DMS 273 (cell line): ENCODE data around the gene RPL10.
A peak's percentile ranks its signal among the peaks of the same experiment; 100 is the strongest.

ENCODE experiments used
- DNase-seq: peaks from one replicate; lab custom pipeline; 2025; ENCODE audit not compliant: unreplicated experiment; lab: John Stamatoyannopoulos, UW

Gene RPL10

GRCh38 chrX:154429711-154430110 lies 31.5 kb downstream of the RPL10 start:
- DNase-seq = no peak

DNA sequence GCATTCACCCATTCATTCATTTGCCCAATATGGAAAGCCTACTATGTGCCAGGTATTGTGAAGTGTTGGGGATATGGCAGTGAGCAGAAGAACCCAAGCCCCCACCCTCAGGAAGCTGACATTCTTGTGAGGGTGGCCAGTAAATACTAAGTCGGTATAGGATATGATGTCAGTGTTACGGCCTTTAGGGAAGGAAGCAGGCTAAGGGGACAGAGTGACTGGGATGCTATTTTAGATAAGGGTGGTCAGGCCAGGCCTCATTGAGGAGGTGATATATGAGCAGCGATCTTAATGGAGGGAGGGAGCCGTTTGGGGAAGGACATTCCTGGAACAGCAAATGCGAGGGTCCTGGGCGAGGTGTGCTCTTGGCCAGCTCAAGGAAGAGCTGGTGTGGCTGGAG lies 32.3 kb downstream of the RPL10 start:
- no peak for DNase-seq

DNA sequence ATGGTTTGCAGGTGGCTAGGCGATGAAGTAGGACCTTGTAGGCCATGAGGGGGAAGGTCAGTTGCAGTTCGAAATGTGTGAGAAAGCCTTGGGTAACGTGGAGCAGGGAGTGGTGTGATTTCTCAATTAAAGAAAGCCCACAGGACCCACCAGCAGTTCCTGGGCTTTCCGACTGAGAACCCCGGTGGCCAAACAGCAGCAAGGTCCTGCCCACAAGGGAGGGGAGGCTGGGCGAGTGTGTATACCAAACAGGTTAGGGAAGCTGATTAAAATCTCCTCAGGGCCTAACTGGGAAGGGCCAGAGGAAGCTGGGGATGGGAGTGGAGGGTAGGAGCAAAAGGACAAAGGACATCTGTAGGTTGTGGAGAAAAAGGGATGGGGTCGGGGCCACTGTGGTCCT lies 32.7 kb downstream of the RPL10 start:
- no peak for DNase-seq

DNA sequence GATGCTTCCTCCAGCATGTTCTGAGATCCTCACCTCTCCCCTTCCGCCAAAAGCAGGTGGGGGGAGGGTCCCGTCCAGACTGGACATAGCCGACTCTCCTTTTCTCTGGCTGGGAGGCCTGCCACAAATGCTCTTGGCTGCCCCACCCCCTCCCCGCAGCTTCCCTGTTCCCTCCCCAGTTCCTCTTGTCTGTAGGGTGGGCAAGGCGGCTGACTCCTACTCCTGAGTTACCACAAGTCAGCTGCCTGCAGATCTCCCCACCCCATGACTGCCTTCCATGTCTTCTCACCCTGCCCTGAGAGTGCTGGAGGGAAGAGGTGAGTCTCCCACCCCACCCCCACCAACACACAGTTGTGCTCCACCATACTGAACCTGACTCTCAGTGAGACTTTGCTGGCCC lies 33.2 kb downstream of the RPL10 start:
- DNase-seq = no peak

- no peak for DNase-seq
Observed at GRCh38 chrX:154432210-154432609, 34.0 kb downstream of the RPL10 start.

- no peak for DNase-seq
Observed at GRCh38 chrX:154433605-154434004, 35.4 kb downstream of the RPL10 start.

GRCh38 chrX:154434394-154435168 lies 36.4 kb downstream of the RPL10 start:
- no peak for DNase-seq

DNA sequence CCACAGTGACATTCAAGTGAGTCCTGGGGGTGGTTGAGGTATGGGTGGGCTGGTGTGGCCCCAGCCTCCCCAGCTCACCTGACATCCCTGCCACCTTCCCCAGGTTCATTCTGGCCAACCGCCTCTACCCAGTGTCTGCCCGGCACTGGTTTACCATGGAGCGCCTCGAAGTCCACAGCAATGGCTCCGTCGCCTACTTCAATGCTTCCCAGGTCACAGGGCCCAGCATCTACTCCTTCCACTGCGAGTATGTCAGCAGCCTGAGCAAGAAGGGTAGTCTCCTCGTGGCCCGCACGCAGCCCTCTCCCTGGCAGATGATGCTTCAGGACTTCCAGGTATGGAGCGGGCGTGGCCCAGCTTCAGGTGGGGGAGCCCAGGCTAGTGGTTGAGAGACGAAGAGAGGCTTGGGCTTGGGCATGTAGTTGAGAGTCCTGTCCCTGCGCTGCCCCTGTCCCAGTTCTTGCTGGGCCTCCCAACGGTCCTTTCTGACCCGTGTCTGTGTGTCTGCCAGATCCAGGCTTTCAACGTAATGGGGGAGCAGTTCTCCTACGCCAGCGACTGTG lies 37.1 kb downstream of the RPL10 start:
- DNase-seq = no peak

GRCh38 chrX:154436374-154436982 lies 38.3 kb downstream of the RPL10 start:
- DNase-seq = peak; percentile 77

DNA sequence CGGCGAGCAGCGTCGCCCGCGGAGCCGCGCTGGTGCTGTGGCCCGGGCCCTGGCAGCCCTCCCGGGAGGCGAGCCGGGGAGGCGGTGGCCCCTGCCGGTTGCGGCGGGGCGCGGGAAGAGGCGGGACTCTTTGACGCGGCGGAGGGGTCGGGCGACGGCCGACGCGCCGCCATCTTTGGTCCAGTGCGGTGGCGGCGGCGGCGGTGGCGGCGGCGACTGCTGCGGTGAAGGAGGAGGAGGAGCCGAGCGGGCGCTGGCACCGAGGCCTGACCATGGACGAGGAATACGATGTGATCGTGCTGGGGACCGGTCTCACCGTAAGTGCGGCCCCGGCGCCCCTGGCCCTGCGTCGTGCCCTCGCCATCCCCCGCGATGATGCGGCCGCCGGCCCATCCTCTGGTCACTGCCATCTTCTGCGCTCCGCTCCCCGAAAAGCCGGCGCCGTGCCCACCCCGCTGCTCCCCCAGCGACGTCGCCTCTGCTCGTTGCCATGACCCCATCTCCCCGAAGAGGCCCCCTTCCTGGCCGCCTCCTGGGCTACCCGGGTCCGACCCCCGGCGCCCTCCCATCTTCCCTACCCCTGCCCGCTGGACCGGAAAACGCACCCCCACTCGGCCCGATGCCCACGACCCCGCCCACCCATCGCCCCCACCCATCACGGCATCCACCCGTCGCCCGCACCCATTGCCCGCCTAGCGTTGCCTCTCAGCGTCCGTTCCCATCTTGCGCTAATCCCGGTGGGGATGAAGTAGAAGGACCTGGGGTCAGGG lies 39.0 kb downstream of the RPL10 start, which contains the start of gene GDI1:
Gene GDI1, plus strand, starts transcription at position 172 of the 770 bp plus-strand sequence. Its CDS starts 101 bp downstream, at position 273.
- DNase-seq = peak; percentile 77

- DNase-seq = no peak
Observed at GRCh38 chrX:154437971-154438893, 40.1 kb downstream of the RPL10 start.

DNA sequence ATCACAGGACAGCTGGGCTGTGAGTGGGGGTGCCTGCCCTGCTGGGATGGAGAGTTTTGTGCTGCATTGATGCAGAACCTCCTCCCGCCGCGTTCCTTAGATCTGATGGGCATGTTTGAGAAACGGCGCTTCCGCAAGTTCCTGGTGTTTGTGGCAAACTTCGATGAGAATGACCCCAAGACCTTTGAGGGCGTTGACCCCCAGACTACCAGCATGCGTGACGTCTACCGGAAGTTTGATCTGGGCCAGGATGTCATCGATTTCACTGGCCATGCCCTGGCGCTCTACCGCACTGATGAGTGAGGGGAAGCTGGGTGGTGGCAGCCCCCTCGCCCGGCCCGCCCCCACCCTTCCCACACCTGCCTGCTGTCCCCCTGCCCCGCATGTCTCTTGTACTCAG lies 41.7 kb downstream of the RPL10 start:
- no peak for DNase-seq

GRCh38 chrX:154440623-154441357 lies 42.6 kb downstream of the RPL10 start:
- DNase-seq = no peak

GRCh38 chrX:154441564-154441963 lies 43.4 kb downstream of the RPL10 start:
- no peak for DNase-seq

GRCh38 chrX:154441984-154442707 lies 44.0 kb downstream of the RPL10 start:
- DNase-seq = no peak

GRCh38 chrX:154443479-154443910 lies 45.3 kb downstream of the RPL10 start:
- DNase-seq = peak; percentile 59

DNA sequence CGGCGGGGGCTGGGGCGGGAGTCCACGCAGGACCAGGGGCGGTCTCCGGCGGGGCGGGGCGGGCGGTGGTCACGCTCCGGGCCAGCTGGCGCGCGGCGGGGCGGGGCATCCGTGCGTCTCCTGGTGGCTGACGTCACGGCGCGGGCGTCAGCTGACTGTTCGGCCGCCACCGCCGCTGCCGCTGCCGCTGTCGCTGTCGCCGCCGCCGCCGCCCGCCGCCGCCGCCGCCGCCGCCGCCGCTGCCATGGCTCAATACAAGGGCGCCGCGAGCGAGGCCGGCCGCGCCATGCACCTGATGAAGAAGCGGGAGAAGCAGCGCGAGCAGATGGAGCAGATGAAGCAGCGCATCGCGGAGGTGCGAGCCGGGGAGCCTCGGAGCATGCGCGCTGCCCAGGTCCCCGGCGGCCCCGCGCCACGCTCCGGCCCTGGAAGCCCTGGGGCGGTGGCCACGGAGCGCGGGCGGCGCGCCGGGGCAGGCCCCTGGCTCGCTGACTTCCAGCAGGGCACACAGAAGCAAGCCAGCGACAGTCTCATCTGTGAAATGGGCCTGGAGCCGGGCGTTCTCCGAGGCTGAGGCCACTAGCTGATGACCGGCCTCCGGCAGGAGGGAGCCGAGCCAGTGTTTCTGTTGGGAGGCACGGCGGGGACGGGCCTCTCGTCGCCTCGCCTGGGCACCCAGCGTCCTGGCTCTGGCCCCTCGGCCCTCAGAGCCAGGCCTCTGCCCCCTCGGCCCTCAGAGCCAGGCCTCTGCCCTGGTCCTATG lies 46.0 kb downstream of the RPL10 start, which contains the start of gene FAM50A:
Gene FAM50A, plus strand, starts transcription at position 150 of the 763 bp plus-strand sequence. Its CDS starts 95 bp downstream, at position 245.
- peak; percentile 84 for DNase-seq

- no peak for DNase-seq
Observed at GRCh38 chrX:154444755-154445246, 46.6 kb downstream of the RPL10 start.
